ENCODE measurements around the gene CENPP.

The CENPP gene

GRCh38 chr9:92479346-92479745 lies 153.6 kb downstream of the CENPP start:
- H3K9me3 ChIP-seq (ENCODE audit: insufficient read depth, low read length) = no peaks in the 10 kb centered on the region
- H3K4me1 ChIP-seq (ENCODE audit: insufficient read depth, insufficient read length) = no peaks in the 10 kb centered on the region
- no peak overlapping the region for H3K9ac ChIP-seq (ENCODE audit: insufficient read length, low read depth)
- no peak overlapping the region for H3K4me3 ChIP-seq (ENCODE audit: insufficient read length, low read depth)
- H3K27me3 ChIP-seq (ENCODE audit: insufficient read depth, insufficient read length) = no peaks in the 10 kb centered on the region
- no peaks in the 10 kb centered on the region for H3K36me3 ChIP-seq (ENCODE audit: insufficient read depth, insufficient read length, low read length)
- no peak for TF ChIP-seq SUZ12 (IDR thresholded peaks at IDR 0.05; ENCODE audit: extremely low read depth, insufficient read depth, insufficient read length)
- no peak for TF ChIP-seq YY1 (IDR thresholded peaks at IDR 0.05; ENCODE audit: insufficient read depth, insufficient read length)
- TF ChIP-seq ZNF274 (IDR thresholded peaks at IDR 0.05; ENCODE audit: low read depth, low read length) = no peak
- DNase-seq (ENCODE audit: low read depth, low spot score) = no peak

- Histone ChIP-seq H3K9me3 (ENCODE audit: insufficient read depth, low read length) (no peaks in the 10 kb centered on the region), H3K9ac (ENCODE audit: insufficient read length, low read depth) (no peak overlapping the region), H3K4me1 (ENCODE audit: insufficient read depth, insufficient read length) (no peaks in the 10 kb centered on the region), H3K27me3 (ENCODE audit: insufficient read depth, insufficient read length) (no peaks in the 10 kb centered on the region), H3K36me3 (ENCODE audit: insufficient read depth, insufficient read length, low read length) (no peaks in the 10 kb centered on the region), H3K4me3 (ENCODE audit: insufficient read length, low read depth) (no peak overlapping the region)
- TF ChIP-seq YY1 (IDR thresholded peaks at IDR 0.05; ENCODE audit: insufficient read depth, insufficient read length) = no peak
- no peak for TF ChIP-seq SUZ12 (IDR thresholded peaks at IDR 0.05; ENCODE audit: extremely low read depth, insufficient read depth, insufficient read length)
- no peak for TF ChIP-seq ZNF274 (IDR thresholded peaks at IDR 0.05; ENCODE audit: low read depth, low read length)
- DNase-seq (ENCODE audit: low read depth, low spot score) = no peak
Measured at GRCh38 chr9:92480291-92480771, 154.6 kb downstream of the CENPP start.

GRCh38 chr9:92480986-92481633 lies 155.4 kb downstream of the CENPP start:
- no peak for TF ChIP-seq ZNF274 (IDR thresholded peaks at IDR 0.05; ENCODE audit: low read depth, low read length)
- no peak for TF ChIP-seq YY1 (IDR thresholded peaks at IDR 0.05; ENCODE audit: insufficient read depth, insufficient read length)
- TF ChIP-seq SUZ12 (IDR thresholded peaks at IDR 0.05; ENCODE audit: extremely low read depth, insufficient read depth, insufficient read length) = no peak

GRCh38 chr9:92482329-92482728 lies 156.6 kb downstream of the CENPP start, which contains the start of gene ASPN:
Gene ASPN (minus strand): TSS chr9:92482506.
- H3K9me3 ChIP-seq (ENCODE audit: insufficient read depth, low read length) = no peaks in the 10 kb centered on the region
- H3K27me3 ChIP-seq (ENCODE audit: insufficient read depth, insufficient read length) = no peaks in the 10 kb centered on the region
- TF ChIP-seq ZNF274 (IDR thresholded peaks at IDR 0.05; ENCODE audit: low read depth, low read length) = no peak
- no peak for TF ChIP-seq SUZ12 (IDR thresholded peaks at IDR 0.05; ENCODE audit: extremely low read depth, insufficient read depth, insufficient read length)
- no peak for TF ChIP-seq YY1 (IDR thresholded peaks at IDR 0.05; ENCODE audit: insufficient read depth, insufficient read length)
- no peak within 1 kb of the TSS for H3K4me3 ChIP-seq (ENCODE audit: insufficient read length, low read depth)
- H3K4me1 ChIP-seq (ENCODE audit: insufficient read depth, insufficient read length) = no peaks in the 10 kb centered on the region
- DNase-seq (ENCODE audit: low read depth, low spot score) = no peak
- H3K36me3 ChIP-seq (ENCODE audit: insufficient read depth, insufficient read length, low read length) = no peaks in the 10 kb centered on the region
- H3K9ac ChIP-seq (ENCODE audit: insufficient read length, low read depth) = no peak within 1 kb of the TSS

More at GRCh38 chr9:92480986-92481633, 155.4 kb downstream of the CENPP start:
- Histone ChIP-seq H3K4me1 (ENCODE audit: insufficient read depth, insufficient read length) (no peaks in the 10 kb centered on the region), H3K9ac (ENCODE audit: insufficient read length, low read depth) (no peak overlapping the region), H3K4me3 (ENCODE audit: insufficient read length, low read depth) (no peak overlapping the region), H3K9me3 (ENCODE audit: insufficient read depth, low read length) (no peaks in the 10 kb centered on the region), H3K27me3 (ENCODE audit: insufficient read depth, insufficient read length) (no peaks in the 10 kb centered on the region), H3K36me3 (ENCODE audit: insufficient read depth, insufficient read length, low read length) (no peaks in the 10 kb centered on the region)
- DNase-seq (ENCODE audit: low read depth, low spot score) = no peak

- Histone ChIP-seq H3K4me1 (ENCODE audit: insufficient read depth, insufficient read length) (no peaks in the 10 kb centered on the region), H3K9me3 (ENCODE audit: insufficient read depth, low read length) (no peaks in the 10 kb centered on the region), H3K4me3 (ENCODE audit: insufficient read length, low read depth) (no peak overlapping the region), H3K9ac (ENCODE audit: insufficient read length, low read depth) (no peak overlapping the region), H3K36me3 (ENCODE audit: insufficient read depth, insufficient read length, low read length) (no peaks in the 10 kb centered on the region), H3K27me3 (ENCODE audit: insufficient read depth, insufficient read length) (no peaks in the 10 kb centered on the region)
- DNase-seq (ENCODE audit: low read depth, low spot score) = no peak
- TF ChIP-seq ZNF274 (IDR thresholded peaks at IDR 0.05; ENCODE audit: low read depth, low read length) (no peak), SUZ12 (IDR thresholded peaks at IDR 0.05; ENCODE audit: extremely low read depth, insufficient read depth, insufficient read length) (no peak), YY1 (IDR thresholded peaks at IDR 0.05; ENCODE audit: insufficient read depth, insufficient read length) (no peak)
Measured at GRCh38 chr9:92482805-92483204, 157.1 kb downstream of the CENPP start.

- H3K9ac ChIP-seq (ENCODE audit: insufficient read length, low read depth) = no peak overlapping the region
- no peak for DNase-seq (ENCODE audit: low read depth, low spot score)
- H3K4me3 ChIP-seq (ENCODE audit: insufficient read length, low read depth) = no peak overlapping the region
- H3K4me1 ChIP-seq (ENCODE audit: insufficient read depth, insufficient read length) = no peaks in the 10 kb centered on the region
- no peaks in the 10 kb centered on the region for H3K36me3 ChIP-seq (ENCODE audit: insufficient read depth, insufficient read length, low read length)
- no peaks in the 10 kb centered on the region for H3K27me3 ChIP-seq (ENCODE audit: insufficient read depth, insufficient read length)
- TF ChIP-seq SUZ12 (IDR thresholded peaks at IDR 0.05; ENCODE audit: extremely low read depth, insufficient read depth, insufficient read length) = no peak
- no peak for TF ChIP-seq ZNF274 (IDR thresholded peaks at IDR 0.05; ENCODE audit: low read depth, low read length)
- no peak for TF ChIP-seq YY1 (IDR thresholded peaks at IDR 0.05; ENCODE audit: insufficient read depth, insufficient read length)
- H3K9me3 ChIP-seq (ENCODE audit: insufficient read depth, low read length) = no peaks in the 10 kb centered on the region
Measured at GRCh38 chr9:92483627-92484545, 158.1 kb downstream of the CENPP start.

GRCh38 chr9:92484563-92484962 lies 158.8 kb downstream of the CENPP start:
- H3K36me3 ChIP-seq (ENCODE audit: insufficient read depth, insufficient read length, low read length) = no peaks in the 10 kb centered on the region
- no peak for TF ChIP-seq ZNF274 (IDR thresholded peaks at IDR 0.05; ENCODE audit: low read depth, low read length)
- no peak for TF ChIP-seq SUZ12 (IDR thresholded peaks at IDR 0.05; ENCODE audit: extremely low read depth, insufficient read depth, insufficient read length)
- no peak for TF ChIP-seq YY1 (IDR thresholded peaks at IDR 0.05; ENCODE audit: insufficient read depth, insufficient read length)
- no peaks in the 10 kb centered on the region for H3K27me3 ChIP-seq (ENCODE audit: insufficient read depth, insufficient read length)
- DNase-seq (ENCODE audit: low read depth, low spot score) = no peak
- H3K4me3 ChIP-seq (ENCODE audit: insufficient read length, low read depth) = no peak overlapping the region
- H3K9ac ChIP-seq (ENCODE audit: insufficient read length, low read depth) = no peak overlapping the region
- no peaks in the 10 kb centered on the region for H3K9me3 ChIP-seq (ENCODE audit: insufficient read depth, low read length)
- H3K4me1 ChIP-seq (ENCODE audit: insufficient read depth, insufficient read length) = no peaks in the 10 kb centered on the region
